Keratinocyte (primary cell): ENCODE results near the gene NT5C.

ENCODE experiments used
- EZH2 ChIP-seq: IDR thresholded peaks from one replicate; pipeline ENCODE4 v1.6.1; 2012; ENCODE audit warnings: inconsistent platforms, mild to moderate bottlenecking, low read length, moderate library complexity
- TF ChIP-seq, protein P1 (sequence below), 3 experiments: IDR thresholded peaks in 1 of 3; conservative IDR thresholded peaks in 1 of 3; optimal IDR thresholded peaks in 1 of 3; 2 replicates in 2 of 3; 3 replicates in 1 of 3; pipeline versions ENCODE3 to v1.5.1; 2011; ENCODE audit warnings: low read length in 3 of 3, mild to moderate bottlenecking in 3 of 3, moderate library complexity in 2 of 3, control low read depth in 1 of 3, inconsistent platforms in 1 of 3; ENCODE audit not compliant: insufficient read depth in 2 of 3; ENCODE audit errors: extremely low read depth in 1 of 3

DNA sequence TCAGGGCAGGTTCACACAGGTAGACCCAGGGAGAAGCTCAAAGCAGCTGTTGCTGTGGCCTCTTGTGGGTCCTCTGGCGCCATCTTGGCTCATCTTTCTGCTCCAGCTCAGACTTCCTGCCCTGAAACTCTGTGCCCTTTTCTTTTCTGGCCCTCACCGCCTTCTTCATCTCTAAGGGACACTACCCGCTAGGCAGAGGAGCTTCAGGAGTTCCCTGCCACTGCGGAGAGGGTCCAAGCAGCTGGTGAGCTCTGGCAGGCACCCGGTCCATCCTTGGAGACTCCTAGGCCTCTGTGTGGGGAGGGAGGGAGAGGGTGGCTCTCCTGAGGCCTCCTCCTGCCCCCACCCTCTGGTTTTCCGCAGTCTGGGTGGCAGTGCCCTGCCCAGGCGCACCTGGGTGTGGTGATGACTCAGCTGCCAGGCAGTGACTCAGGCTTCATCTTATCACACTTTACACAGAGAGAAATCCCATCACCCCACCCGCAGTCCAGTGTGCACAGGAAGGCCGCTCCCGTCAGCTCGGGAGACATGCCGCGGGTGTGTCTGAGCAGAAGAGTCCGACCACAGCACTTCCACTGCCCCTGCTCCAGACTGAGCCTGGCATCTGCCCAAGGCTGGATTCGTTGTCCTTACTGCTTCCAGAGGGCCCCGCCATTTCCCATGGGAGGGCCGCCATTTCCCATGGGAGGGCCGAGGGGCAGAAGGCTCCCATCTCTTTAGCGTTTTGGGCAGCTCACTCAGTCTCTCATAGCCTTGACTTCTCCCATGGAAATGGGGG is 7.3 kb downstream of the NT5C start:
- TF ChIP-seq, protein P1, sequence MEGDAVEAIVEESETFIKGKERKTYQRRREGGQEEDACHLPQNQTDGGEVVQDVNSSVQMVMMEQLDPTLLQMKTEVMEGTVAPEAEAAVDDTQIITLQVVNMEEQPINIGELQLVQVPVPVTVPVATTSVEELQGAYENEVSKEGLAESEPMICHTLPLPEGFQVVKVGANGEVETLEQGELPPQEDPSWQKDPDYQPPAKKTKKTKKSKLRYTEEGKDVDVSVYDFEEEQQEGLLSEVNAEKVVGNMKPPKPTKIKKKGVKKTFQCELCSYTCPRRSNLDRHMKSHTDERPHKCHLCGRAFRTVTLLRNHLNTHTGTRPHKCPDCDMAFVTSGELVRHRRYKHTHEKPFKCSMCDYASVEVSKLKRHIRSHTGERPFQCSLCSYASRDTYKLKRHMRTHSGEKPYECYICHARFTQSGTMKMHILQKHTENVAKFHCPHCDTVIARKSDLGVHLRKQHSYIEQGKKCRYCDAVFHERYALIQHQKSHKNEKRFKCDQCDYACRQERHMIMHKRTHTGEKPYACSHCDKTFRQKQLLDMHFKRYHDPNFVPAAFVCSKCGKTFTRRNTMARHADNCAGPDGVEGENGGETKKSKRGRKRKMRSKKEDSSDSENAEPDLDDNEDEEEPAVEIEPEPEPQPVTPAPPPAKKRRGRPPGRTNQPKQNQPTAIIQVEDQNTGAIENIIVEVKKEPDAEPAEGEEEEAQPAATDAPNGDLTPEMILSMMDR (optimal IDR thresholded peaks at IDR 0.05 in 1 of 3, IDR thresholded peaks at IDR 0.05 in 1 of 3, conservative IDR thresholded peaks at IDR 0.05 in 1 of 3; ENCODE audit: extremely low read depth in 1 of 3, insufficient read depth in 2 of 3, low read length in 3 of 3), result no peak
- no peak for TF ChIP-seq EZH2
